Measurements from ENCODE around the gene RAPGEF5. TPM values are rescaled to one million over a fixed set of nuclear protein-coding genes. Genes with fewer than 3 reads are reported as not detected.

RAPGEF5 gene
- total RNA-seq, 1 donor, result 1.1 TPM

- no peak for TF ChIP-seq CTCF (IDR thresholded peaks at IDR 0.05; ENCODE audit: extremely low read depth, low read depth, low read length)
- Histone ChIP-seq H3K79me2 (ENCODE audit: insufficient read depth, low read length) (no peaks in the 10 kb centered on the region), H3K27me3 (ENCODE audit: insufficient read depth, low read length) (peaks cover 15% of the 10 kb centered on the region), H3K4me2 (ENCODE audit: insufficient read depth, low read length) (no peak overlapping the region), H2AFZ (ENCODE audit: low read length) (no peak overlapping the region), H3K4me3 (ENCODE audit: insufficient read depth, low read length) (no peak overlapping the region), H3K9me3 (ENCODE audit: low read depth, low read length) (no peaks in the 10 kb centered on the region), H3K36me3 (ENCODE audit: insufficient read depth, low read length) (no peaks in the 10 kb centered on the region), H3K4me1 (ENCODE audit: insufficient read depth, low read length) (no peaks in the 10 kb centered on the region), H3K27ac (ENCODE audit: low read depth, low read length) (no peak overlapping the region), H4K20me1 (ENCODE audit: insufficient read depth, low read length) (no peaks in the 10 kb centered on the region)
- DNase-seq (ENCODE audit: insufficient read length, low spot score, missing footprints), result no peak
These were observed 281.4 kb downstream of the RAPGEF5 start for GRCh38 chr7:22075561-22075960.

GRCh38 chr7:22074897-22075296 is 282.1 kb downstream of the RAPGEF5 start:
- TF ChIP-seq CTCF (IDR thresholded peaks at IDR 0.05; ENCODE audit: extremely low read depth, low read depth, low read length), result no peak

More at GRCh38 chr7:22074897-22075296, 282.1 kb downstream of the RAPGEF5 start:
- no peaks in the 10 kb centered on the region for H3K79me2 ChIP-seq (ENCODE audit: insufficient read depth, low read length)
- H3K27me3 ChIP-seq (ENCODE audit: insufficient read depth, low read length), result peaks cover 15% of the 10 kb centered on the region
- H3K27ac ChIP-seq (ENCODE audit: low read depth, low read length), result no peak overlapping the region
- no peak overlapping the region for H3K4me2 ChIP-seq (ENCODE audit: insufficient read depth, low read length)
- no peaks in the 10 kb centered on the region for H3K36me3 ChIP-seq (ENCODE audit: insufficient read depth, low read length)
- no peak for DNase-seq (ENCODE audit: insufficient read length, low spot score, missing footprints)
- no peaks in the 10 kb centered on the region for H4K20me1 ChIP-seq (ENCODE audit: insufficient read depth, low read length)
- H3K4me1 ChIP-seq (ENCODE audit: insufficient read depth, low read length), result no peaks in the 10 kb centered on the region
- H2AFZ ChIP-seq (ENCODE audit: low read length), result no peak overlapping the region
- no peaks in the 10 kb centered on the region for H3K9me3 ChIP-seq (ENCODE audit: low read depth, low read length)
- no peak overlapping the region for H3K4me3 ChIP-seq (ENCODE audit: insufficient read depth, low read length)

Small RNA genes lying within 50 kb of the gene (small RNA-seq; reads per million reads assigned to genes)
- not detected for gene RNA5SP227

Other genes with a start within 250 kb of the RAPGEF5 start
- gene STEAP1B, start 143.0 kb upstream of the RAPGEF5 start, total RNA-seq, result 31.8 and 40.4 TPM in 2 replicates

All from osteoblast (primary cell).